ENCODE measurements around the gene CATSPERZ.

The CATSPERZ gene

DNA sequence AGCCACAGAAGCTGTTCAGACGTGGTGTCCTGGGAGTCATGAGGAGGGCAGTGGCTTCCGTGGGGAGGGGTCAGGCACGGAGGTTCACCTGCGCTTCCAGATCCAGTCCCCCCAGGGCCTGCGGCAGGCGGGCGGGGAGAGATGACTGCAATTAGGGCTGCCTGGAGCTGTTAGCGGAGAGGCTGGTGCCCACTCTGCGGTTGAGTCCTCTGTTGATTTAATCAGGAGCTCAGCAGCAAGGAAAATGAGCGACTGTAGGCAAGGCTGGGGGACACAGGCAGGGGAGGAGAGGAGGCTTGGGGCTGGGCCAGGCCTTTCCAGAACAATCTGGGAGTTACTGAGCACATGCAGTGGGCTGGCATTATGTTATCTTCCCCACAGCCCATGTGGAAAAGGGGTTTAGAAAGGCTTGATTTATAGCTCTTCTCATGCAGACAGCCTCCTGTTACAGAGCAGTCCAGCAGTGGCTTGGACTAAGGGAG is 35.7 kb upstream of the CATSPERZ start:
- DNase-seq: no peak

DNA sequence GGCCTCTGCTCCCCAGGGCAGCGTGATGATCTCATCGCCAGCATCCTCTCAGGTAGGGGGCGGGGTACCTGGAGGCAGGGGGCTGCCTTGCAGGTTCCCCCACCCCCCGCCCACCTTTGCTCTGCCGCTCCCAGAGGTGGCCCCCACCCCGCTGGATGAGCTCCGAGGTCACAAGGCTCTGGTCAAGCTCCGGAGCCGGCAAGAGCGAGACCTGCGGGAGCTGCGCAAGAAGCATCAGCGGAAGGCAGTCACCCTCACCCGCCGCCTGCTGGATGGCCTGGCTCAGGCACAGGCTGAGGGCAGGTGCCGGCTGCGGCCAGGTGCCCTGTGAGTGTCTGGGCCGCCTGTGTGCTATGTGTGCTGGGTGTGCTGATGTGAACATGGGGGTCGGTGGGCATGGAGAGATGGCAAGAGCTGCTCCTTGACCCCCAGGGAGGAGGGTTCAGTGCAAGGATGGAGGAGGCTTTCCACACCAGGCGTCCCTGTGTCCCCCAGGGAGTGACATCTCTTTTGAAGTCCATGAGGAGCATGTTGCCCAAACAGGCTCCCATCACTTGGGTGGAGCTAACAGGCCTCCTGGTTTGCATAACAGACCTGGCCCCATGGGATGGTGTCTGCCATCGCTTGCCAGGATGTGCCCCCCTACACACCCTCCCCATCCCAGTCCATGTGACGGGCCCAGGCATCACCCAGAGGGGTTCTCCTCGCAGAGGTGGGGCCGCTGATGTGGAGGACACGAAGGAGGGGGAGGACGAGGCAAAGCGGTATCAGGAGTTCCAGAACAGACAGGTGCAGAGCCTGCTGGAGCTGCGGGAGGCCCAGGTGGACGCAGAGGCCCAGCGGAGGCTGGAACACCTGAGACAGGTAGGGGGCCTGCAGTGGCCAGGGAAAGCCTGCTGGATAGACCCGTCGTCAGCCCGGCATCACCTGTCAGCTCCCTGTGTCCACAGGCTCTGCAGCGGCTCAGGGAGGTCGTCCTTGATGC is 34.7 kb upstream of the CATSPERZ start:
- no peak for DNase-seq

DNA sequence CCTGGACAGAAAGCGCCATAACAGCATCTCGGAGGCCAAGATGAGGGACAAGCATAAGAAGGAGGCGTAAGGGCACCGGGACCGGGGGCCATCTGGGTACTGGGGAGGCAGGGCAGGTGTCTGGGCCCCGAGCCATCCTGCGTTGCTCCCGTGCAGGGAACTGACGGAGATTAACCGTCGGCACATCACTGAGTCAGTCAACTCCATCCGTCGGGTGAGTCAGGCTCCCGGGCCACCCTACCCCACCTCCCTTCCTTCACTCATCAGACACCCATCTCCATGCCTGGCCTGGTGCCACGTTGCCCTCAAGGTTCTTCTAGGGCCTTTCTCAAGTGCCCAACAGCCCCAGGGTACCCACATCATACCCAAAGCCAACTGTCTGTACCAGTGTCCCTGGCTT is 33.8 kb upstream of the CATSPERZ start:
- no peak for DNase-seq

DNA sequence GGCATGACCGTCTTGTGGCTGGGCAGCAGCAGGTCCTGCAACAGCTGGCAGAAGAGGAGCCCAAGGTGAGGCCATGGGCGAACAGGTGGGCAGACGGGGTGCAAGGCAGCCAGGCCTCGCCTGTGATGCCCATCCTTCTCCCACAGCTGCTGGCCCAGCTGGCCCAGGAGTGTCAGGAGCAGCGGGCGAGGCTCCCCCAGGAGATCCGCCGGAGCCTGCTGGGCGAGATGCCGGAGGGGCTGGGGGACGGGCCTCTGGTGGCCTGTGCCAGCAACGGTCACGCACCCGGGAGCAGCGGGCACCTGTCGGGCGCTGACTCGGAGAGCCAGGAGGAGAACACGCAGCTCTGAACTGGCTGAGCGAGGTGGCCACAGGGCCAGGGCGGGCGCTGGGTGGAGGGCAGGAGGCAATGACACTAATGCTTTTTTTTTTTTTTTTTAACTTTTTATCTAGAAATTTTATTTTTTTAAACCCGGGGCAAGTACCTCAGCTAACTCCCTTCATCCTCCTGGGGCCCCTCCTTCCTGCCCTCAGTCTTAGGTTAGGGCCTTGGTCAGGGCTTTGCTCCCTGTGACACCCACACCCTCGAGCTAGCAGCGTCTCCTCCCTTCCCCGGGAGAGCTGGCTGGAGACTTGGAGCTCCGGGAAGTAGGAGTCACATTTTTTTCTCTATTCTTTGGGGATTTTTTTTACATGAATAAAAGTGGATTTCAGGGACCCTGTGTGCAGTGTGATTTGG is 32.8 kb upstream of the CATSPERZ start:
- no peak for DNase-seq

DNA sequence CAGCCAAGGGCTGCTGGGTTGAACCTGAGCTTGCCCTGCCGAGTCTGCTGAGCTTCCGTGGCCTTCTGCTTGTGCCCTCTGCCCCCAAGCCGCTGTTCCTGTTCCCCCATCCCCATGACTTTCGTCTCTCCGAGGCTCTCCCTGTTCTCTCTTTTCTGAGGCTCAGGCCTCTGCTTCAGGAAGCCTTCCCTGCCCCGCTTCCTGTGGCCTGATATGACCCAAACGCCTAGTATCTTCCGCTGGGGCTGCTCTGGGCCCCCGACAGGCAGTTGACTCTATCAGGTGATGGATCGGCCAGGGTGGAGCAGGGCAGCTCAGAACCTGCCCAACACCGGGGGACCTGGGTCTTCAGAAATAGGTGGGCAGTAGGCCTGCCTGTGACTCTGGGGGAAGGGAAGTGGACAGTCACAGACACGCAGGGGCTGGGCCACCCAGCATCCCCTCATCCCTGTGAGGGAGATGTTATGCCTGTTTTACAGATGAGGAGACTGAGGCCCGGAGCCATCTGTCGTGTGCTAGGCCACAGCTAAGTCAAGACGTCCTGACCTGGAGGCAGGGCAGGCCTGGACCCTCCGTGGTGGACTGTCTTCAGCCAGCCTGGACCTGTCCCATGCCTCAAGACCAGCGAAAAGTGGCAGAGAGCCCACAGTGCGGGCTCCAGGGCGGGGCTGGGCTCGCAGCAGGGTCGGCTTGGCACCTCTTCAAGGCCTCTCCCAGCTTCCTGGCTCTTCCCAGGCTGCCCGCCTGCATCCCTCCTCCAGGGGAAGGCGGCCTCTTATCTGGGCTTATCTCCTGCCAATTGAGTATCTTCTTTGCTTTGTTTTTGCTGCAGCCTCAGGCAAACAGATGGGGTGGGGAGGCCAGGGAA is 31.9 kb upstream of the CATSPERZ start:
- no peak for DNase-seq

DNA sequence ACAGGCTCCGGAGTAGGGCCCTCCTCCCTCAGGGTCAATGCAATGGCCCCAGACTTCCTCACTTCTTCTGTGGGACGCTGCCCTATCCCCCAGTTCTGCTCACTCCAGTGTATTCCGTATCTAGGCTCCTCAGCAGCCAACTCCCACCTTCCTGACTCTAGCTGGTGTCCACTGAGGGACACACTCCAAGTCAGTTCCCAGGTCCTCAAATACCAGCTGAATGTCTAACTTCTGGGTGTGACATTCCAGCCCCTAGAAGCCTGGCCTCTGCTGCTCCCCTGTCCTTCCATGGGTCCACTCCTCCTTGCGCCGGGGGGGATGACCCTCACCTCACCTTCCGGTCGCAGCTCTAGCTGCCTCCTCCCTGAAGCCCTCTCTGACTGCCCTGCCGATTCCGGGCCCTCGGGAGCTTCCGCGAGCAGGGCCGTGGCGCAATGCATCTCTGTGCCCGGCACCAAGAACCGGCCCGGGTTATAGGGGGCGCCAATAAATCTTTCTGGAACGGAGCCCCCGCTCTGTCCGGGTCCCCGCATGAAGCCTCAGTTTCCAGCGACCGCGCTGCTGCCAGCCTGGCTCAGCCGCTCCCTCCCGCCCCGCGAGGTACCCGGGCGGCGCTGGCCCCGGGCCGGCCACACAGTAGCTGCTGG is 31.1 kb upstream of the CATSPERZ start:
- no peak for DNase-seq

DNA sequence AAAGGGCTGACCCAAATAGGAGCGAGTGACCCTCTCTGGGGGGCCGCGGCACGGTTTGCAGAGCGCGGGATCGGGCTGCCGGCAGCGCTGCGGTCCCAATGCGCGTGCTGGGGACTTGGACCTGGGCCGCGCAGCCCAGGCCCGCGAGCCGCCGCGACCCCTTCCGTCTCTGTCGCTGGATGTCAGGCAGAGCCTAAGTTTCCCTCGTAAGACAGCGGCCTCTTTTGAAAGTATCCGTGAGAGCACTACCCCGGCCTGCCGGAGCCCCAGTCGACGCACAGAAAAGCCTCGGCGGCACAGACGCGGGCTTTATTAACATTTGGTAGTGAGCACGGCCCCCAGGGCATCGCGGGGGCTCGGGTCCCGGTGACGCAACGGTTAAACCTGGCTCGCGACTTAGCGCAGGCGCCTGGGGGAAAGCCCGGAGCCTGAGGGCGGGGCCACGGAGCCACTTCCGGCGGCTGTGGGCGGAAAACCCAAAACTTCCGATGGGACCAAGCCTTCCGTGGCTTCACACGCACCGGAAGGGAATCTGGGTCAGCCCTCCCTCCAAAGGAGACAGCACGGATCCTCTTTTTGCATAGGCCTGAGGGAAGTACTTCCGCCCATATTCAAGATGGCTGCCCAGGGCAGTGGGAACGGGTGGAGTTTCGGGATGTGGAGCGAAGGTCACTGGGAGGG is 30.5 kb upstream of the CATSPERZ start:
- peak; percentile 92 for DNase-seq

DNA sequence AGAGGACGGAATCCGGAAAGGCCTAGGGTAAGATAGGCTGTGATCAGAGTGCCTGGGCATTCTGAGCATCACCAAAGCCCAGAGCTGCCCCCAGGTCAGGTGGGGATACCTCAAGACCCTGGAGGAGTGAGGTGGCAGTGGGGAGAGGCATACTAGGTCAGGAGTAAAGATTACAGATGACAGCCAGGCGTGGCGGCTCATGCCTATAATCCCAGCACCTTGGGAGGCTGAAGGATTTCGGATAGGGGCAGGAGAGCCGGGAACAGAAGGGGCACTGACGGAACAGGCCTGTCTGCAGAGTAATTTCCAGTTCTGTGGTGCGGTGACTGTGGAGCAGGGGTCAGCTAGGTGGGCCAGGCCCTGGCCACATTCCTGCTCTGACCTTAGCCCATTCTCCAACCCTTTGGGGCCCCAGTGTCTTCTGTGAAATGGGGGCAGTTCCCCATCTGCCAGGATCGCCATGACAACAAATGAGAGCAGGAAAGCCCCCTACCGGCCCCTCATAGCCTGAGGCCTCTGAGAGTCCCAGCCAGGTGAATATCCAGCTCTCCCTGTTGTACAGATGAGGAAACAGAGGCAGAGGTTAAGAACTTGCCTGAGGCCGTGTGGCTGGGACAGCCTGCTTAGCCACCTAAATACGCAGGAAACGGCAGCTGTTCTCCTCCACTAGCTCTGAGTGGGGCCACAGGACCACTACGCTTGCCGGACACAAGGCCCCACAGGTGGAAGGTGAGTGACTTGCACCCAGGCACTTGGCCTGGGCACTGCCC is 24.9 kb upstream of the CATSPERZ start:
- DNase-seq: no peak

DNA sequence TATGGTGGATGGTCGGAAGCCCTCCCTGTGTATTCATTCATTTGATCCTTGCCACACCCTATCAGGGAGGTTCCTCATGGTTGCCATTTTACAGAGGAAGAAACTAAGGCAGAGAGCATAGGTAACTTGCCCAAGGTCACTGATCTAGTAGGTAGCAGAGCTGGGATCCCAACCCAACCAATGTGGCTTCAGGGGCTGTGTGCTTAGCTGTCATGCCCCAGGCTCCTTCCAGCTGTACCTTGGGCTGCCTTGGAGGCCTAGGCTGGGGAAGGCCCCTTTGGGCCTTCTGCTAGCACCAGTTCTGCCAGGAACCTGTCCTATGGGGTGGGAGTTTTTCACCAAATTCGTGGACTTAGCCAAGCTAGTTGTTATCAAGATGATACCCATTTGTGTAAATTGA is 24.3 kb upstream of the CATSPERZ start:
- DNase-seq: no peak

DNA sequence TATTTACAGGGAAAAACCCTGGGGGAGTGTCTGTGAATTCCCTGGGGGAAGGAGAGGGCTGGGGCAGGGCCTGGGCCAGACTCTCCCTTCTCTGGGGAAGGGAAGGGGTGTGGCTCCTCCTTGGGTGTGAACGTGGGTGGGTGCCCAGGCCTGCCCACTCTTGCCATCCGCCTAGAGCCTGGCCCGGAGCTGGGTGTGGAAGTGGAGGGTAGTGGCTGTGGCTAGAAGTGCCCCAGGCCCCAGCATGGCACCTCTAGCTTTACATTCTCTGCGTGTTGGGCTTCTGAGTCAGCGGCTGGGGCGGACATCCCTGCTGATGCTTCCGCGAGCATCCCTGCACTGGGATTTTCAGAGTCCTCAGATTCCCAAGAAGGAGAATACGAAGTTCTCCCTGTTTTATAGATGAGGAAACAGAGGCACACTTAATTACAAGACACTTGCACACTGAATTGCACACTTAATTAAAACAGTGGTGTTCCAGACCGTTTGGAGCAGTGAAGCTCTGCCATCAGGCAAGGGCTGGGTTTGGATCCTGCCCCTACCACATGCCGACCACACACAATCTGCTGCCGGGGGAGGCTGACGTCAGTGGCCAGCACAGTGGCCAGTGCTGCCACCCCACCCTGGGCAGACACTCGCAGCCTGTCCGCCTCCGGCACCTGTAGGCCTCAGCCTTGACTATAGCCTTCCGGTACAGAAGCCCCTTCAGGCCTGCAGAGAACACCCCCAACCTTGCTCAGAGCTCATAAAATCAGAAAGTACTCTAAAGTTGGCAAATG is 23.3 kb upstream of the CATSPERZ start:
- no peak for DNase-seq

DNA sequence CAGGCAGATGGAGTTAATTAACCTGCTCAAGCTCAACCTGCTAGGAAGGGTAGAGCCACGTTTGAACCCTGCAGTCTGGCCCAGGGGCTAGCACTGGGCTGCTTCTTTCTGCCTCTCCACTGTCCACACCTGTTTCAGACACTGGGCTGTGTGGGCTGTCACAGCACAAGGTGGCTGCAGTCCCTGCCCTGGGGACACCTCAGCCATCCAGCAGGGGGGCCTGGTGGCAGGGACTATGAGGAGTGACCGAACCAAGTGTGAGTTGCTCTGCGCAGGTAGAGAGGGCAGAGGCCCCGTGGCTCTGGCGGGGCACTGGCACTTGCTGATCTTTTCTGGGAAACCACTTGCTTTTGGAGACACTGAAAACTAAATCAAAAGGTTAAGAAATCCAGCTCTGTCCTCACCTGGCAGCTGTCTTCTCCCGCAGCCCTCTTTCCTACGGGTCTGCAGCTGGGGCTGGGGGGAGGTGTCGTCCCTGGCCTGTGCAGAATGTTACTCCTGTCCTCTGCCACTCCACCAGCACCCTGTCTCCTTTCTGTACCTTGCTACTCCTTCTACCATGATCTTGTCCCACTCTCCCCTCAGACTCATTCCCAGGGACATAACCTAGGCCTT is 21.5 kb upstream of the CATSPERZ start:
- no peak for DNase-seq

DNA sequence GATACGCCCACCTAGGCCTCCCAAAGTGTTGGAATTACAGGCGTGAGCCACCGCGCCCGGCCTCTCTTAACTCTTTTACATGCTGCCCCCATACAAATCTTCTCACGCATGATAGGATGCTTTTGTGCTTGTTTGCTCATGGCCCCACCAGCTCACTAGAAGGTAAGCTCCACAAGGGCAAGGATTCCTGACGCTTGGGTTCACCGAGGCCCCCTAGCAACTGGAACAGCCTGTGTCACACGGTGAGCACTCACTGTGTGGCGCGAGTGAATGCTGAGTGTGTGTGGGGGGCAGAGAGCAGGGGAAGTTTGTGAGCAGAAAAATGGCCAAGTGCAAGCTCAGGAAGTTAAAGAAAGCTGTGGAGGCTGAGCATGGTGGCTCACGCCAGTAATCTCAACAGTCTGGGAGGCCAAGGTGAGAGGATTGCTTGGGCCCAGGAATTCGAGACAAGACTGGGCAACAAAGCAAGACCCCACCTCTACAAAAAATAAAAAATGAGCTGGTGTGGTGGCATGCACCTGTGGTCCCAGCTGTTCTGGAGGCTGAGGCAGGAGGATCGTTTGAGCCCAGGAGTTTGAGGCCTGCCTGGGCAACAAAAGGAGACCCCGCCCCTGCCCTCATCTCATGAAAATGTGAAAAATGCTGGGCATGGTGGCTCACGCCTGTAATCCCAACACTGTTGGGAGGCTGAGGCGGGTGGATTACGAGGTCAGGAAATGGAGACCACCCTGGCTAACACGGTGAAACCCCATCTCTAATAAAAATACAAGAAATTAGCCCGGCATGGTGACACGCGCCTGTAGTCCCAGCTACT is 18.0 kb upstream of the CATSPERZ start:
- DNase-seq: no peak

DNA sequence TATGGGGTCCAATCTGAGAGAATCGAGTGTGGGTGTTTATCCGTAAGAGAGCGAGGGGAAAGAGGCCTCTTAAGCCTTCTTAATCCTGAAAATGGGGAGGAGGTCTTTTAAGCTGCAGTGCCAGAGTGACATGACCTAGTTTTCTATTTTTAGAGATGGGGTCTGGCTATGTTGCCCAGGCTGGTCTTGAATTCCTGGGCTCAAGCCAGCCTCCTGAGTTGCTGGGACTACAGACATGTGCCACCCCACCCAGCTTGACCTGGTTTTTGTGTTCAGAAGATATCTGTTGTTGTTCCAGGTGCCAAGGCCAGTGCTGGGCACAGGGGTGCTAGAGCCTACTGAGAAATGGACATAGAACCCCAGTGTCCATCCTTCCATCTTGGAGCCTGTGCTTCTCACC is 17.1 kb upstream of the CATSPERZ start:
- DNase-seq: no peak

DNA sequence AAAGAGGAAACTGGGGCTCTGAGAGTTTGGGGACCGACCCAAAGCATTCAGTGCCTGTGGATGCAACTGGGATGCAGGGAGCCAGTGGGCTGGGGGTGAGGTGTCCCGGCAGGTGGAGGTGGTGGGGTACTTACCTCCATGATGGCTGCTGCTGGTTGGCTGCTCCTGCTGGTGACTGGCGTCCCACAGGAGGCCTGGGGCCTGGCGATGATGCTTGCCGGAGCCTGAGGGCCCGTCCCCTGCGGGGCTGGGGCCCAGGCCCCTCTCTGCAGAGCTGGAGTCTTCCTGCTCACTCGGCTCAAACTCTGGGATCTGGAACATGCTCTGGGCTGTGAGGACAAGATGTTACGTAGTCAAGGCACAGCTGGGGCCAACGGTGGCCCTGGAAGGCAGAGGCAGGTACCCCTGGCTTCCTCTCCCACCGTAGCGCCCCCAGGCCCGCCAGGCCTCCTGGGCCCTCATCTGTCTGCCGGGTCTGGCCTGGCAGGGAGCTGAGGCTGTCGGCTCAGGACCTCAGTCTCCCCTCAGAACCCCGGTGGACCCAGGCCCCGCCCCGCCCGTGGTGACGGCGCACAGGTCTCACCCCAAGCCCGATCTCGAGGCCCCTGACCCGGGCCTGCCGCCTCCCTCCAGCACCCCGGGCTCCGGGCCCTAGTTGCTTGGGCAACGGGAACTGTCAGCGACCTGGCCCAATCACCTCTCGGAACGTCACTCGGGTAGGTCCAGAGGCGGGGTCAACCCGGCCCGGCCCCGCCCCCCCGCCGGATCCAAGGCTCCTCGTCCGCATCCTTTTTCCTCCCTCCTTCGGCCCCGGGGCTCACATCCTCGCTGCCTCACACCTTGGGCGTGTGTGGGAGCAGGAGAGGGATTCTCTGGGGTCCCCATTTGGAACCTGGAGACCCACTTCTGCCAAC is 15.9 kb upstream of the CATSPERZ start, which contains the start of gene BAD:
TSS of gene BAD (minus strand) at position 618 of the 914 bp plus-strand sequence. CDS start at position 321, 297 bp downstream.
- peak; percentile 85 for DNase-seq

DNA sequence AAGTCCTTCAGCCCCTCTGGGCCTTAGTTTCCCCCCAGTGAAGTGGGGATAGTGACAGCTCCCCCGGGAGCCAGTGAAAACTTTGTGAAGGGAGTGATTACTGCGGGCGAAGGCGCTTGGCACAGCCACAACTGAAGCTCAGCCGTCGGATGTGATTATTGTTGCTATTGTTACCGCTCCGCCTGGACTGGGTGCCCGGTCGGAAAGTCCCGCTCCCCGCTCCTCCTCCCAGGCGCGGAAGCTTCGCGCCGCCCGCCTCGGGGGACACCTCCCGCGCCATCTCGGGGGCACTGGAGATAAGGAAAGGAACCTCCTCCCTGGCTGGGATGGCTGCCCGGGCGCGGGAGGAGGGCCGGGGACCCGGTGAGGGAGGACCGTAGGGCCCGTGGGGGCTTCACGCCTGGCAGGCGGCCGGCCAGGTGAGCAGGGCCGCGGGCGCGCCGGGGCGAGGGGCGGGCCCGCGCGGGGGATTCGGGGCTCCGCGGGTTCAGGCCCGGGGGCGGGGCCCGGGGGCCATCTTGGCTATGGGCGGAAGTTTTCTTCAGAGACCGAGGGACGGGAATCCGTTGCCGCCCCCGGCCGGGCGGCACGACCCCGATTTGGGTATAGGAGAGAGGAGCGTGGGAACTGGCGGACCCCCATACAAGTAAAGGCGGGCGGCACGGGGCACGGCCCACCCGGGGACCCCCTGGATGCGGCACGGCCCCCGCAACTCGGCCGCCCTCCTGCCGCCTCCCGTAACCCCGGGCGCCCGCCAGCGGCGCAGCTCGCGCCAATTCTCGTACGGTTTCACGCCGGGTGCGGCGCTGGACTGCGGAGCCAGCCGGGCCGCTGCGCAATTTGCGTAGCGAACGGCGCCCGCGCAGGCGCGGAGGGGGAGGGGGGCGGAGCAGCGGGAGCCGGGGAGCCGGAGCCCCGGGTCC is 14.9 kb upstream of the CATSPERZ start, which contains the start of gene GPR137:
TSS of gene GPR137 (plus strand) at position 887 of the 923 bp plus-strand sequence. CDS start 677 bp downstream, outside the sequence.
- DNase-seq: peak; percentile 84
